ENCODE measurements around the gene MAP3K2. TPM values are rescaled to one million over a fixed set of nuclear protein-coding genes. Genes with fewer than 3 reads are reported as not detected.
"Not testable (repeated sequence)": the region's sequence is repeated elsewhere in the genome, so short reads cannot be mapped to it uniquely, and the experiment has no call there.

Gene MAP3K2
- total RNA-seq, 1 donor from 2014 or later, result 42.2 TPM

DNA sequence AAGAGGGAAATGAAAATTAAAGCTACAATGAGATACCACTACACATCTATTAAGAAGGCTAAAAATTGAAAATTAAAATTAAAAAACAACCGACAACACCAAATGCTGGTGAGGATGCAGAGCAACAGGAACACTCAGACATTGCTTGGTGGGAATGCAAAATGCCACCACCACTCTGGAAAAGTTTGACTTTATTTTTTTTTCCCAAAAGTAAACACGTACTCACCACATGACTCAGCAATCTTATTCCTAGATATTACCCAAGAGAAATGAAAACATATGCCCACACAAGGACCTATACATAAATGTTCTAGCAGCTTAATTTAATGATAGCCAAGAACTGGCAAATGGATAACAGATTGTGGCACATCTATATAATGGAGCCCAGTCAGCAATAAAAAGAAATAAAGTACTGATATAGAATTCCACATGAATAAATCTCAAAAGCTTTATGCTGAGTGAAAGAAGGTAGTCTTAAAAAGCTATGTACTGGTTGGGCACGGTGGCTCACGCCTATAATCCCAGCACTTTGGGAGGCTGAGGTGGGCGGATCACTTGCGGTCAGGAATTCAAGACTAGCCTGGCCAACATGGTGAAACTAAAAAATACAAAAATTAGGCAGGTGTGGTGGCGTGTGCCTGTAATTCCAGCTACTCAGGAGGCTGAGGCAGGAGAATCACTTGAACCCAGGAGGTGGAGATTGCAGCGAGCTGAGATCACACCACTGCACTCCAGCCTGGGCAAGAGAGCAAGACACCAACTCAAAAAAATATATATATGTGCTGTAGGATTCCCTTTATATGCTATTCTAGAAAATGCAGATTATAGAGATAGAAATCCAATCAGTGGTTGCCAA lies 26.2 kb upstream of the MAP3K2 start:
- Histone ChIP-seq H3K4me3 (ENCODE audit: low read depth, low read length) (no peak overlapping the region), H3K27me3 (ENCODE audit: control insufficient read depth, insufficient read depth, low read length) (no peaks in the 10 kb centered on the region), H3K36me3 (ENCODE audit: control insufficient read depth, insufficient read depth, low read length) (no peaks in the 10 kb centered on the region)
- DNase-seq (ENCODE audit: low read depth), result no peak
- TF ChIP-seq, protein P1, sequence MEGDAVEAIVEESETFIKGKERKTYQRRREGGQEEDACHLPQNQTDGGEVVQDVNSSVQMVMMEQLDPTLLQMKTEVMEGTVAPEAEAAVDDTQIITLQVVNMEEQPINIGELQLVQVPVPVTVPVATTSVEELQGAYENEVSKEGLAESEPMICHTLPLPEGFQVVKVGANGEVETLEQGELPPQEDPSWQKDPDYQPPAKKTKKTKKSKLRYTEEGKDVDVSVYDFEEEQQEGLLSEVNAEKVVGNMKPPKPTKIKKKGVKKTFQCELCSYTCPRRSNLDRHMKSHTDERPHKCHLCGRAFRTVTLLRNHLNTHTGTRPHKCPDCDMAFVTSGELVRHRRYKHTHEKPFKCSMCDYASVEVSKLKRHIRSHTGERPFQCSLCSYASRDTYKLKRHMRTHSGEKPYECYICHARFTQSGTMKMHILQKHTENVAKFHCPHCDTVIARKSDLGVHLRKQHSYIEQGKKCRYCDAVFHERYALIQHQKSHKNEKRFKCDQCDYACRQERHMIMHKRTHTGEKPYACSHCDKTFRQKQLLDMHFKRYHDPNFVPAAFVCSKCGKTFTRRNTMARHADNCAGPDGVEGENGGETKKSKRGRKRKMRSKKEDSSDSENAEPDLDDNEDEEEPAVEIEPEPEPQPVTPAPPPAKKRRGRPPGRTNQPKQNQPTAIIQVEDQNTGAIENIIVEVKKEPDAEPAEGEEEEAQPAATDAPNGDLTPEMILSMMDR (IDR thresholded peaks at IDR 0.05; ENCODE audit: insufficient read depth, low read length, poor library complexity, severe bottlenecking), result no peak

DNA sequence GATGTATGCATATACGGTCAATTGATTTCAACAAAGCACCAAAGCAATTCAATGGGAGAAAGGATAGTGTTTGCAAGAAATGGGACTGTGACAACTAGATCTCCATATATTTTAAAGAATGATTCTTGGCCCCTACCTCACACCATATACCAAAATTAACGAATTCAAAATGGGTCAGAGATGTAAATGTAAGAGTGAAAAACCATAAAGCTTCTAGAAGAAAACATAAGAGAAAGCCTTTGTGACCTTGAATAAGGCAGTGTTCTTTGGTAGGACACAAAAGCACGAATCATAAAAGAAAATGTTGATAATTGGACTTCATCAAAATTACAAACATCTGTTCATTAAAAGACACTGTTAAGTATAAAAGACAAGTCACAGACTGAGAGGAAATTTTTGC lies 25.4 kb upstream of the MAP3K2 start:
- DNase-seq (ENCODE audit: low read depth), result no peak
- TF ChIP-seq, protein P1 (IDR thresholded peaks at IDR 0.05; ENCODE audit: insufficient read depth, low read length, poor library complexity, severe bottlenecking), result no peak
- no peaks in the 10 kb centered on the region for H3K36me3 ChIP-seq (ENCODE audit: control insufficient read depth, insufficient read depth, low read length)
- H3K4me3 ChIP-seq (ENCODE audit: low read depth, low read length), result no peak overlapping the region
- H3K27me3 ChIP-seq (ENCODE audit: control insufficient read depth, insufficient read depth, low read length), result no peaks in the 10 kb centered on the region

DNA sequence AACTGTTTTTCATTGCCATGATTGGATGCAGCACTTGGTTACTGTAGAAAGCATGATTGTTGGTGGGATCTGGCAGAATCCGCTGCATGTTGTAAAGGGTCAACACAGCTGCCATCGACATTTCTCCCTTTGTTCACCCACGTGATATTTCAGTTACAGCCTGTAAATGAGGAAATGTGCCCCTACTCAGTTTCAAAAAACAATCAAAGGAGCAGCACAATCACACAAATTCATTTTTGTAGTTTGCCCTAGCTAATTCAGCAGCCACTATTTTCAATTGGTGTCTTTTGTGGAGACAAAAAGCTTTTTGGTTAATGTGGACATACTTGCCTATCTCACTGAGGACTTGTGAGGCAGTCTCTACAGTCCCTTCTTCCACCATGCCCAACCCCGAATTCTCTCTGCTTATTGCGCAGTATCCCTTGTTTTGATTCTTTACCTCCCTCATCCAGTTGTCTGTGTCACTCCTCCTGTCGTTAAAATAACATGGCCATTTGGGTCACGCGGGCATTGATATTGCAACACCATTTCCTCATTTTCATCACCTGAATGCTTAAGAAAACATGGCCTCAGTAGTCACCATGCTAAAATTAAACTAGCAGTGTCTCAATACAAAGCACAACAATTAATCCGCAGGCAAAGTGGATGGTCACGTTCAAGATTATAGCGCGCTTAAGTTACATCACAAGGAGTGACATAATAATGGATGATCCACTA lies 24.0 kb upstream of the MAP3K2 start:
- TF ChIP-seq, protein P1 (IDR thresholded peaks at IDR 0.05; ENCODE audit: insufficient read depth, low read length, poor library complexity, severe bottlenecking), result no peak
- Histone ChIP-seq H3K4me3 (ENCODE audit: low read depth, low read length) (no peak overlapping the region), H3K36me3 (ENCODE audit: control insufficient read depth, insufficient read depth, low read length) (no peaks in the 10 kb centered on the region), H3K27me3 (ENCODE audit: control insufficient read depth, insufficient read depth, low read length) (no peaks in the 10 kb centered on the region)
- DNase-seq (ENCODE audit: low read depth), result no peak

DNA sequence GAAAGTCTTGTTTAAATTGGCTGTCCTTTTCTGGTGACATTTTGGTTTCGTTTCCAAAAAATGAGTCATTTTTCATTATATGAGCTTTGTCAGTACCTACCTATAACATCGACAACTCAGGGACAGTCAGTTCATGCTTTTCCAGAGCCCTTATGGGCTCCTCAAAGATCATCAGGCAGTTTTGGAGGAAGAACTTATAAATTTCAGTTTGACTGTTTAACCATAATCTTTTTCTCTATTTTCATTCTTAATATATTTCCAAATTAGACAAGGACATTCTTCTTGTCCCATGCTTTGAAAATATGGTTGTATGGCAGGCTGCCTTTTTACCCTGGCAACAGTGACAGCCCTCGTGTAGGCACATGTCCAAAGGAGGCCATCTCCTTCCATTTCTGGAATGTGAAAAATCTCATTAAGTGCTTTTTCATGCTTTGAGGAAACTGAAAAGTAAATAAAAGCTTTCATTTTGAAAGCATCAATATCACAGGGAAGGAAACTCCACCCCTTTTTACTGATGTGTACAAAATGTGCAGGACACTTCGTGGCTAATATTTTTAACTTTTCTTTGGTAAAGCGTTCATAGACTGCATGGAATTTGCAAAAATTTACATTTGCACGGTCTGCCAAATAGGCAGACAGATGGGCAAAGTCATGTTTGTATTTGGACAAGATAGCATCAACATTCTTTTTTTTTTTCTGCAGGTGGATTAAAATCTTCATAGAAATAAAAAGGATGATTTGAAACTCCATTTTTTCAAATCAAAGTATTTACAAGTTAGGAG lies 23.3 kb upstream of the MAP3K2 start:
- Histone ChIP-seq H3K27me3 (ENCODE audit: control insufficient read depth, insufficient read depth, low read length) (no peaks in the 10 kb centered on the region), H3K36me3 (ENCODE audit: control insufficient read depth, insufficient read depth, low read length) (no peaks in the 10 kb centered on the region), H3K4me3 (ENCODE audit: low read depth, low read length) (no peak overlapping the region)
- DNase-seq (ENCODE audit: low read depth), result no peak
- TF ChIP-seq, protein P1 (IDR thresholded peaks at IDR 0.05; ENCODE audit: insufficient read depth, low read length, poor library complexity, severe bottlenecking), result no peak

DNA sequence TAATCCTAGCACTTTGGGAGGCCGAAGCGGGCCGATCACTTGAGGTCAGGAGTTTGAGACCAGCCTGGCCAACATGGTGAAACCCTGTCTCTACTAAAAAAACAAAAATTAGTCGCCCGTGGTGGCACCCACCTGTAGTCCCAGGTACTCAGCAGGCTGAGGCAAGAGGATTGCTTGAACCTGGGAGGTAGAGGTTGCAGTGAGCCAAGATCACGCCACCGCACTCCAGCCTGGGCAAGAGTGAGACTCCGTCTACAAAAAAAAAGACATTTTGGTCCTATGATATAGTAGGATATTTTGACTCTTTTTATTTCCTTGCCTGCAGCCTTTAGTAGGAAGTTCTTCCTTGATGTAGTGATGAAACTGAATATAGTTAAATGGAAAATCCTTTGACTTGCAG lies 21.9 kb upstream of the MAP3K2 start:
- H3K4me3 ChIP-seq (ENCODE audit: low read depth, low read length); DNase-seq (ENCODE audit: low read depth); H3K36me3 ChIP-seq (ENCODE audit: control insufficient read depth, insufficient read depth, low read length); H3K27me3 ChIP-seq (ENCODE audit: control insufficient read depth, insufficient read depth, low read length): not testable (repeated sequence)

DNA sequence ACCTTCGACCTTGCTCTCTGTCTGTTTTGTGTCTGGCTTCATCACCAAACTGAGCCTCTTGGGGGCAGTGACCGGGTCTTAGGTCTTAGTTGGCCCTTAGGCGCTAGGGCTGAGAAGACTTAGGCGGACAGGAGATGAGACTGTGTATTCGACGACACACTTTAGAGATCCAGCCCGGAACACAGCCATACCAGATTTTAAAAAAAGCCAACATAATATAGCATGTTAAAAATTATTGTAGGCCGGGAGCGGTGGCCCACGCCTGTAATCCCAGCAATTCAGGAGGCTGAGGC lies 21.0 kb upstream of the MAP3K2 start:
- Histone ChIP-seq H3K36me3 (ENCODE audit: control insufficient read depth, insufficient read depth, low read length) (no peaks in the 10 kb centered on the region), H3K4me3 (ENCODE audit: low read depth, low read length) (no peak overlapping the region), H3K27me3 (ENCODE audit: control insufficient read depth, insufficient read depth, low read length) (no peaks in the 10 kb centered on the region)
- DNase-seq (ENCODE audit: low read depth), result no peak
- TF ChIP-seq, protein P1 (IDR thresholded peaks at IDR 0.05; ENCODE audit: insufficient read depth, low read length, poor library complexity, severe bottlenecking), result no peak
